WERI-Rb-1 (cell line): ENCODE measurements around the gene TTLL7.
A peak's percentile ranks its signal among the peaks of the same experiment; 100 is the strongest.

Source experiments
- DNase-seq: peaks from one replicate; pipeline ENCODE4 v3.0.0-alpha.2; 2020
- H3K27ac ChIP-seq: fragments of 250-450 bp; sonication (Bioruptor Pico); 2 replicates; pipeline ENCODE4 v1.5.1; 2020; ENCODE audit warnings: mild to moderate bottlenecking, moderate library complexity
- H3K27me3 ChIP-seq: fragments of 250-450 bp; sonication (Bioruptor Pico); 2 replicates; pipeline ENCODE4 v1.5.1; 2021; ENCODE audit warnings: mild to moderate bottlenecking, low read depth, moderate library complexity; ENCODE audit not compliant: insufficient read depth, severe bottlenecking
- H3K36me3 ChIP-seq: fragments of 250-450 bp; sonication (Bioruptor Pico); 2 replicates; pipeline ENCODE4 v1.5.1; 2020; ENCODE audit warnings: mild to moderate bottlenecking, moderate library complexity
- H3K4me3 ChIP-seq: 2 replicates; pipeline ENCODE4 v1.5.1; 2011; ENCODE audit warnings: low read depth, mild to moderate bottlenecking, control low read depth, low read length
- H3K9me3 ChIP-seq: fragments of 250-450 bp; sonication (Bioruptor Pico); 2 replicates; pipeline ENCODE4 v1.5.1; 2021; ENCODE audit warnings: mild to moderate bottlenecking, moderate library complexity; ENCODE audit not compliant: severe bottlenecking
- CTCF ChIP-seq: IDR thresholded peaks from 2 replicates; pipeline ENCODE4 v1.5.1; 2011; ENCODE audit warnings: low read depth, mild to moderate bottlenecking, control low read depth, inconsistent platforms, low read length

TTLL7 gene

GRCh38 chr1:83942914-83943313 lies 56.0 kb downstream of the TTLL7 start:
- Histone ChIP-seq H3K36me3 (peaks cover 16% of the 10 kb centered on the region), H3K4me3 (no peak overlapping the region), H3K27me3 (no peaks in the 10 kb centered on the region), H3K9me3 (peaks cover 2% of the 10 kb centered on the region), H3K27ac (no peak overlapping the region)
- TF ChIP-seq CTCF = no peak
- no peak for DNase-seq

DNA sequence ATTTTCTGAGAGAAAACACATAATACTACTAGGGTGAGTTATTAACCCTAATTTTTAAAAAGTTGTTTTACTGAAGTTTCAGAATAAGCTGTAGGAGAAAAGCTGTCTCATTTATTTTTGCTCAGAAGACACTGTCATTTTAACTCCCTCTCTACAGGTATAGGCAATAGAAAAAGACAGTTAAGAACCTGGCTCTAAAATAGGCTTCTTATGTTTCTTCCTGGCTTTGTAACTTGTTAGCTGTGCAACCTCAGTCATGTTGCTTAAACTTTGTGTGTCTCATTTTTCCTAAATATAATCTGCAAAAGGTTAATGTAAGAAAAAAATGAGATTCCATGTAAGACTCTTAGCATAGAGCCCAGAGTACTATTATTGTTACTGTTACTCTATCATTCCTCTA lies 64.4 kb downstream of the TTLL7 start:
- Histone ChIP-seq H3K4me3 (no peak overlapping the region), H3K27ac (no peak overlapping the region), H3K27me3 (no peaks in the 10 kb centered on the region), H3K9me3 (no peaks in the 10 kb centered on the region), H3K36me3 (peaks cover 8% of the 10 kb centered on the region)
- no peak for DNase-seq
- no peak for TF ChIP-seq CTCF

GRCh38 chr1:83932693-83933092 lies 66.2 kb downstream of the TTLL7 start:
- Histone ChIP-seq H3K9me3 (no peaks in the 10 kb centered on the region), H3K4me3 (no peak overlapping the region), H3K36me3 (peaks cover 8% of the 10 kb centered on the region), H3K27me3 (no peaks in the 10 kb centered on the region), H3K27ac (no peak overlapping the region)
- TF ChIP-seq CTCF = no peak
- no peak for DNase-seq

DNA sequence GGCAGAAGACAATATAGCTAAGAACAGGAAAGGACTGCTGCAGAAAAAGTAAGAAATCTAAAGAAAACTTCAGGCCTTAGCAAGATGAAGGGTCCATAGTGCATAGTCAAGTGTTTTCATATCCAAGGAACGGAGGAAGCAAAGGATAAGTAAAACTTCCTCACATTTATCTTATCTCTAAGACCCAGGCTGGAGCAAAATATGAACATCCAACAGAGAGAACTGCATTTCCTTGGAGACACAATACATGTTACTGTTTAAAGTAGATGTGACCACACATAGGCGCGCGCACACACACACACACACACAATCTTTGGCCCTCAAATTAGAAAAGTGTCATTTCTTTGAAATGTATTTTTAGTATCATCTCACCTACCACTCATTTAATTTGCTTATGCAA lies 66.7 kb downstream of the TTLL7 start:
- H3K9me3 ChIP-seq = no peaks in the 10 kb centered on the region

GRCh38 chr1:83931658-83932253 lies 67.2 kb downstream of the TTLL7 start:
- Histone ChIP-seq H3K27me3 (no peaks in the 10 kb centered on the region), H3K27ac (no peak overlapping the region), H3K4me3 (no peak overlapping the region), H3K36me3 (peaks cover 8% of the 10 kb centered on the region), H3K9me3 (no peaks in the 10 kb centered on the region)
- 0 out of 2 replicates have a peak, but pooled peaks have one; percentile 22 for TF ChIP-seq CTCF
- peak; percentile 12 for DNase-seq

More for the DNA sequence above, 66.7 kb downstream of the TTLL7 start:
- Histone ChIP-seq H3K27me3 (no peaks in the 10 kb centered on the region), H3K36me3 (peaks cover 5% of the 10 kb centered on the region), H3K27ac (no peak overlapping the region), H3K4me3 (no peak overlapping the region)
- TF ChIP-seq CTCF = no peak
- DNase-seq = no peak

DNA sequence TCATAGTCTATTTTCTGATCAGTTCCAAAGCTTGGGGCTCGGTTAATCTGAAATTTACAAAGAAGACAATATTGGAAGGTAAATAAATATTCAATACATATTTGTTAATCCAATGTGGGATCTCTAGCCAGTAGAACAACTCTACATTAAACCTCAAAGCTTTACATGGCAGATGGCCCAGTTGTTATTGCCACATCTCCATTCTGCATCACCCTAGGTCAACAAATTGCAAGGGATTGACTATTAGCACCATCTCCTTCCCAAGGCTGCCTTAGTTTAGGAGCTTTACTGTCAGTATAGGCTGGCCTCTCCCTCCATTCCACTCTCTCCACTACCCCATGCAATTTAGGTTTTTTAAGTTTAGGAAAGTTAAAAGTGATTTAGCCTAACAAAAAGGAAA lies 69.7 kb downstream of the TTLL7 start:
- H3K4me3 ChIP-seq = no peak overlapping the region
- H3K36me3 ChIP-seq = peaks cover 20% of the 10 kb centered on the region
- no peak for TF ChIP-seq CTCF
- H3K27me3 ChIP-seq = no peaks in the 10 kb centered on the region
- DNase-seq = no peak
- no peaks in the 10 kb centered on the region for H3K9me3 ChIP-seq
- H3K27ac ChIP-seq = no peak overlapping the region
